Cardiac muscle cell (in vitro differentiated cells and primary cell): ENCODE measurements around the gene PPEF1. TPM values are rescaled to one million over a fixed set of nuclear protein-coding genes. Genes with fewer than 3 reads are reported as not detected.

Experiments
- DNase-seq, 2 donors: peaks; one replicate each; pipeline versions ENCODE4 v3.0.0 to v3.0.0-alpha.2; 2010 to 2017; ENCODE audit warnings: low read depth in 1 of 2, low spot score in 1 of 2
- H3K27ac ChIP-seq: fragments of 200-600 bp; sonication (generic); 2 replicates; pipeline ENCODE4 v1.5.1; 2016
- H3K27me3 ChIP-seq: fragments of 200-600 bp; sonication (generic); 2 replicates; pipeline ENCODE4 v1.6.0; 2016; ENCODE audit warnings: control low read depth
- H3K36me3 ChIP-seq: fragments of 200-600 bp; sonication (generic); 2 replicates; pipeline ENCODE4 v1.5.1; 2016; ENCODE audit warnings: control low read depth
- H3K4me1 ChIP-seq: fragments of 200-600 bp; sonication (generic); 2 replicates; pipeline ENCODE4 v1.8.1; 2017; ENCODE audit warnings: low read depth, mild to moderate bottlenecking, mixed run types
- H3K4me3 ChIP-seq: fragments of 200-600 bp; sonication (generic); 2 replicates; pipeline ENCODE4 v1.5.1; 2016; ENCODE audit warnings: mild to moderate bottlenecking
- H3K9me3 ChIP-seq: fragments of 200-600 bp; sonication (generic); 2 replicates; pipeline ENCODE4 v1.5.1; 2017; ENCODE audit warnings: low read depth, mild to moderate bottlenecking, control low read depth
- polyA plus RNA-seq: library from polyadenylated mRNA; unstranded; fragments of >200 nt; fragmentation: Nextera tagmentation; extraction: Ambion mirVana; gene quantifications from 2 replicates; pipeline ENCODE4 v1.2.1, GENCODE V29; 2016
- total RNA-seq: library from RNA; depleted of rRNA; stranded (reverse); fragments of >200 nt; gene quantifications from 2 replicates; pipeline ENCODE4 v1.2.3, GENCODE V29; 2016
- TF ChIP-seq, protein P1 (sequence below): IDR thresholded peaks from 2 replicates; pipeline ENCODE4 v1.5.1; 2012; ENCODE audit warnings: low read depth, mild to moderate bottlenecking, low read length

Gene PPEF1
- total and polyA plus RNA-seq, 2 experiments from 2014 or later: 0.30 TPM; not detected in 1

GRCh38 chrX:18877469-18877868 lies 170.0 kb downstream of the PPEF1 start:
- DNase-seq: no peak
- H3K27me3 ChIP-seq: no peaks in the 10 kb centered on the region
- no peak overlapping the region for H3K4me3 ChIP-seq
- H3K9me3 ChIP-seq: no peaks in the 10 kb centered on the region
- no peak overlapping the region for H3K27ac ChIP-seq
- TF ChIP-seq, protein P1, sequence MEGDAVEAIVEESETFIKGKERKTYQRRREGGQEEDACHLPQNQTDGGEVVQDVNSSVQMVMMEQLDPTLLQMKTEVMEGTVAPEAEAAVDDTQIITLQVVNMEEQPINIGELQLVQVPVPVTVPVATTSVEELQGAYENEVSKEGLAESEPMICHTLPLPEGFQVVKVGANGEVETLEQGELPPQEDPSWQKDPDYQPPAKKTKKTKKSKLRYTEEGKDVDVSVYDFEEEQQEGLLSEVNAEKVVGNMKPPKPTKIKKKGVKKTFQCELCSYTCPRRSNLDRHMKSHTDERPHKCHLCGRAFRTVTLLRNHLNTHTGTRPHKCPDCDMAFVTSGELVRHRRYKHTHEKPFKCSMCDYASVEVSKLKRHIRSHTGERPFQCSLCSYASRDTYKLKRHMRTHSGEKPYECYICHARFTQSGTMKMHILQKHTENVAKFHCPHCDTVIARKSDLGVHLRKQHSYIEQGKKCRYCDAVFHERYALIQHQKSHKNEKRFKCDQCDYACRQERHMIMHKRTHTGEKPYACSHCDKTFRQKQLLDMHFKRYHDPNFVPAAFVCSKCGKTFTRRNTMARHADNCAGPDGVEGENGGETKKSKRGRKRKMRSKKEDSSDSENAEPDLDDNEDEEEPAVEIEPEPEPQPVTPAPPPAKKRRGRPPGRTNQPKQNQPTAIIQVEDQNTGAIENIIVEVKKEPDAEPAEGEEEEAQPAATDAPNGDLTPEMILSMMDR: no peak
- no peaks in the 10 kb centered on the region for H3K36me3 ChIP-seq
- no peaks in the 10 kb centered on the region for H3K4me1 ChIP-seq

Other genes with a start within 250 kb of the PPEF1 start
- not detected in 2 replicates for gene RS1, start 35.5 kb upstream of the PPEF1 start, total RNA-seq
- 0.14 TPM in 1 of 2 replicates, not detected in the other for gene RS1, start 35.5 kb upstream of the PPEF1 start, polyA plus RNA-seq